ENCODE results near the gene CYP2D6. TPM values are rescaled to one million over a fixed set of nuclear protein-coding genes. Genes with fewer than 3 reads are reported as not detected.
"Not testable (repeated sequence)": the region's sequence is repeated elsewhere in the genome, so short reads cannot be mapped to it uniquely, and the experiment has no call there.

The CYP2D6 gene
- total RNA-seq, 1 experiment from 2014 or later = 6.7 TPM

DNA sequence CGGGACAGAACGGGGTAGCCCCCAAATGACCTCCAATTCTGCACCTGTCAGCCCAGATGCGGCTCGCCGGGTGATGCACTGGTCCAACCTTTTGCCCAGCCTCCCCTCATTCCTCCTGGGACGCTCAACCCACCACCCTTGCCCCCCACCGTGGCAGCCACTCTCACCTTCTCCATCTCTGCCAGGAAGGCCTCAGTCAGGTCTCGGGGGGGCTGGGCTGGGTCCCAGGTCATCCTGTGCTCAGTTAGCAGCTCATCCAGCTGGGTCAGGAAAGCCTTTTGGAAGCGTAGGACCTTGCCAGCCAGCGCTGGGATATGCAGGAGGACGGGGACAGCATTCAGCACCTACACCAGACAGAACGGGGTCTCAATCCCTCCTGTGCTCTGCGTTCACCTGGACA is 2.6 kb downstream of the CYP2D6 start:
- POLR2A ChIA-PET (ENCODE audit: unreplicated experiment); H3K9me2 ChIP-seq (ENCODE audit: insufficient read depth); CTCF ChIA-PET; H2AFZ ChIP-seq; BruUV-seq (replicated peaks); H3K36me3 ChIP-seq (ENCODE audit: low read depth); DNase-seq; H3K27me3 ChIP-seq (ENCODE audit: insufficient read depth, low read depth); H3K4me2 ChIP-seq; H3F3A ChIP-seq (ENCODE audit: insufficient read depth, low read depth); H3K27ac ChIP-seq; H3K4me1 ChIP-seq (replicated peaks; ENCODE audit: insufficient read depth); intact Hi-C loops (cut with micrococcal nuclease; ENCODE audit: unreplicated experiment); H3K4me3 ChIP-seq; H3K79me2 ChIP-seq (ENCODE audit: low read depth); H3K9me3 ChIP-seq (ENCODE audit: insufficient read depth, low read depth); H4K20me1 ChIP-seq (ENCODE audit: insufficient read depth): not testable (repeated sequence)

DNA sequence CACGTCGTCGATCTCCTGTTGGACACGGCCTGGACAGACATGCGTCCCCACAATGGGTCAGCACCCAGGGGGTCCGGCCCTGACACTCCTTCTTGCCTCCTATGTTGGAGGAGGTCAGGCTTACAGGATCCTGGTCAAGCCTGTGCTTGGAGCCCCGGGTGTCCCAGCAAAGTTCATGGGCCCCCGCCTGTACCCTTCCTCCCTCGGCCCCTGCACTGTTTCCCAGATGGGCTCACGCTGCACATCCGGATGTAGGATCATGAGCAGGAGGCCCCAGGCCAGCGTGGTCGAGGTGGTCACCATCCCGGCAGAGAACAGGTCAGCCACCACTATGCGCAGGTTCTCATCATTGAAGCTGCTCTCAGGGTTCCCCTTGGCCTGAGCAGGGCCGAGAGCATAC is 3.0 kb downstream of the CYP2D6 start:
- Histone ChIP-seq H3K4me3 (no peak overlapping the region), H3K4me1 (replicated peaks; ENCODE audit: insufficient read depth) (no peaks in the 10 kb centered on the region), H3K9me2 (ENCODE audit: insufficient read depth) (no peaks in the 10 kb centered on the region), H4K20me1 (ENCODE audit: insufficient read depth) (no peaks in the 10 kb centered on the region), H3F3A (ENCODE audit: insufficient read depth, low read depth) (no peaks in the 10 kb centered on the region), H3K36me3 (ENCODE audit: low read depth) (no peaks in the 10 kb centered on the region), H3K27ac (no peak overlapping the region), H3K27me3 (ENCODE audit: insufficient read depth, low read depth) (no peaks in the 10 kb centered on the region), H3K4me2 (no peak overlapping the region), H3K9me3 (ENCODE audit: insufficient read depth, low read depth) (no peaks in the 10 kb centered on the region), H3K79me2 (ENCODE audit: low read depth) (no peaks in the 10 kb centered on the region), H2AFZ (no peak overlapping the region)
- no TSS peak for BruUV-seq (replicated peaks)
- DNase-seq = no peak
- TF ChIP-seq, protein P1, sequence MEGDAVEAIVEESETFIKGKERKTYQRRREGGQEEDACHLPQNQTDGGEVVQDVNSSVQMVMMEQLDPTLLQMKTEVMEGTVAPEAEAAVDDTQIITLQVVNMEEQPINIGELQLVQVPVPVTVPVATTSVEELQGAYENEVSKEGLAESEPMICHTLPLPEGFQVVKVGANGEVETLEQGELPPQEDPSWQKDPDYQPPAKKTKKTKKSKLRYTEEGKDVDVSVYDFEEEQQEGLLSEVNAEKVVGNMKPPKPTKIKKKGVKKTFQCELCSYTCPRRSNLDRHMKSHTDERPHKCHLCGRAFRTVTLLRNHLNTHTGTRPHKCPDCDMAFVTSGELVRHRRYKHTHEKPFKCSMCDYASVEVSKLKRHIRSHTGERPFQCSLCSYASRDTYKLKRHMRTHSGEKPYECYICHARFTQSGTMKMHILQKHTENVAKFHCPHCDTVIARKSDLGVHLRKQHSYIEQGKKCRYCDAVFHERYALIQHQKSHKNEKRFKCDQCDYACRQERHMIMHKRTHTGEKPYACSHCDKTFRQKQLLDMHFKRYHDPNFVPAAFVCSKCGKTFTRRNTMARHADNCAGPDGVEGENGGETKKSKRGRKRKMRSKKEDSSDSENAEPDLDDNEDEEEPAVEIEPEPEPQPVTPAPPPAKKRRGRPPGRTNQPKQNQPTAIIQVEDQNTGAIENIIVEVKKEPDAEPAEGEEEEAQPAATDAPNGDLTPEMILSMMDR (conservative IDR thresholded peaks at IDR 0.05) = no peak
- TF ChIP-seq EZH2 (IDR thresholded peaks at IDR 0.05; ENCODE audit: low read depth) = no peak
- intact Hi-C loops (cut with micrococcal nuclease; ENCODE audit: unreplicated experiment) = no loop called here
- ChIA-PET CTCF (no interaction called here), POLR2A (ENCODE audit: unreplicated experiment) (no interaction called here)

DNA sequence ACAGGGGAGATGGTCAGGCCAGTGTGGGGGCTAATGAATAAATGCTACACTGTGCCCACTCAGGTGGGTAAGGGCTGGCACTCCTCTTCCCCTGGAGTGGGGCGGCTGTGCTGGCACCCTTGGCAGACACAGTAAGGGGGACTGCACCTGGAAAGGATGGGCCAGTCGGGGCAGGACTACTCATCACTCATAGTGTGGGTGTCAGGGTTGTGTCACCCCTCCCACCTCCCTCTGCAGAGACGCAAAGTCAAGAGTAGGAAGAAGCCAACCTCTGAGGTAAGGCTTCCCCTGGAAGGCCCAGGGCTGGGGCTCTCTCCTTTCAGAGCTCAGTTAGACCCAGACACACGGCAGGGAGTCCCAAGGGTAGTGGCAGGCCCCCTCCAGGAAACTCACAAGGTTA is 7.1 kb downstream of the CYP2D6 start:
- POLR2A ChIA-PET (ENCODE audit: unreplicated experiment) = not testable (repeated sequence)

DNA sequence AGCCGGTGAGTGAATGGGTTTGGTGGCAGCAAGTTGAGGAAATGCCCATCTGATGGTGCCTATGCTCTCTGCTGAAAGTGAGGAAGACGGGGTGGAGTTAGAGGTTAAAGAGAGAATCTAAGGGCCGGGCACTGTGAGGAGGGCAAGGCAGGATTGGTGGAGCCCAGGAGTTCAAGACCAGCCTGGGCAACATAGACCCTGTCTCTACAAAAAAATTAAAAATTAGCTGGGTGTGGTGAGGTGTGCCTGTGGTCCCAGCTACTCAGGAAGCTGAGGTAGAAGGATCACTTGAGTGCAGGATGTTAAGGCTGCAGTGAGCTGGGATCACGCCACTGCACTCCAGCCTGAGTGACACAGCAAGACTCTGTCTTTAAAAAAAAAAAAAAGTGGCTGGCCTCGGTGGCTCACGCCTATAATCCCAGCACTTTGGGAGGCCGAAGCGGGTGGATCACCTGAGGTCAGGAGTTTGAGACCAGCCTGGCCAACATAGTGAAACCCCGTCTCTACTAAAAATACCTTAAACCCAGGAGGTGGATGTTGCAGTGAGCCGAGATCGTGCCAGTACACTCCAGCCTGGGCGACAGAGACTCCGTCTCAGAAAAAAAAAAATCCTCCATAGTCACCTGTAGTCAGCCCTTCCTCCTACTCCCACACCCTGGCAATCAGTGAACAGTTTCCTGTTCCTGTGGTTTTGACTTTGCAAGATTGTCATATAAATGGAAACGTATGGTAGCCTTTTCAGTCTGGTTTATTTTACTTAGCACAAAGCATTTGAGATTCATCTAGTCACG is 10.2 kb downstream of the CYP2D6 start:
- H4K20me1 ChIP-seq (ENCODE audit: insufficient read depth); DNase-seq; intact Hi-C loops (cut with micrococcal nuclease; ENCODE audit: unreplicated experiment); H3K4me2 ChIP-seq; POLR2A ChIA-PET (ENCODE audit: unreplicated experiment); H2AFZ ChIP-seq; H3K27ac ChIP-seq; H3F3A ChIP-seq (ENCODE audit: insufficient read depth, low read depth); H3K4me3 ChIP-seq; H3K27me3 ChIP-seq (ENCODE audit: insufficient read depth, low read depth); H3K9me2 ChIP-seq (ENCODE audit: insufficient read depth); H3K36me3 ChIP-seq (ENCODE audit: low read depth); H3K79me2 ChIP-seq (ENCODE audit: low read depth); H3K4me1 ChIP-seq (replicated peaks; ENCODE audit: insufficient read depth); BruUV-seq (replicated peaks); CTCF ChIA-PET; H3K9me3 ChIP-seq (ENCODE audit: insufficient read depth, low read depth): not testable (repeated sequence)

More for the DNA sequence above, 7.1 kb downstream of the CYP2D6 start:
- H4K20me1 ChIP-seq (ENCODE audit: insufficient read depth); H3K36me3 ChIP-seq (ENCODE audit: low read depth); H3K79me2 ChIP-seq (ENCODE audit: low read depth); H3K27me3 ChIP-seq (ENCODE audit: insufficient read depth, low read depth); H3K9me2 ChIP-seq (ENCODE audit: insufficient read depth); H3K27ac ChIP-seq; H3F3A ChIP-seq (ENCODE audit: insufficient read depth, low read depth); DNase-seq; H3K4me3 ChIP-seq; H2AFZ ChIP-seq; H3K9me3 ChIP-seq (ENCODE audit: insufficient read depth, low read depth); CTCF ChIA-PET; H3K4me1 ChIP-seq (replicated peaks; ENCODE audit: insufficient read depth); H3K4me2 ChIP-seq; BruUV-seq (replicated peaks); intact Hi-C loops (cut with micrococcal nuclease; ENCODE audit: unreplicated experiment): not testable (repeated sequence)
